Endothelial cell of umbilical vein (primary cell): ENCODE measurements around the gene PTPN14. TPM values are rescaled to one million over a fixed set of nuclear protein-coding genes. Genes with fewer than 3 reads are reported as not detected.
A peak's percentile ranks its signal among the peaks of the same experiment; 100 is the strongest.

Source experiments
- BruUV-seq: library from RNA; stranded (reverse); fragments of 400-500 nt; replicated peaks from 2 replicates; lab custom pipeline; 2021; lab: Mats Ljungman, UMichigan
- CTCF ChIA-PET: fragments of 300-600, 350-600 bp; sonication (Branson Sonifier 250); formaldehyde crosslinking; loops from one replicate; lab custom pipeline; 2021; ENCODE audit warnings: antibody characterized with exemption, inconsistent platforms; lab: Charles Lee
- POLR2A ChIA-PET: fragments of 300-600, 350-600 bp; sonication (Branson Sonifier 250); formaldehyde crosslinking; loops from one replicate; lab custom pipeline; 2021; ENCODE audit warnings: antibody characterized with exemption, inconsistent platforms; lab: Charles Lee
- DNase-seq: peaks from one replicate; pipeline ENCODE4 v3.0.0-alpha.2; 2011; ENCODE audit warnings: low read depth, low spot score
- FAIRE-seq: peaks from 2 replicates; lab custom pipeline; 2011; peaks lifted over from hg19 to GRCh38; lab: Jason Lieb, UNC
- H2AFZ ChIP-seq: 2 replicates; pipeline ENCODE4 v1.6.0; 2012; ENCODE audit warnings: low read depth, low read length, control low read depth, inconsistent platforms
- H3K27ac ChIP-seq: 2 replicates; pipeline ENCODE4 v1.5.1; 2011; ENCODE audit warnings: low read depth, mild to moderate bottlenecking, control low read depth, low read length, moderate library complexity; ENCODE audit not compliant: insufficient read depth
- H3K27me3 ChIP-seq, 2 experiments: 2 replicates each; pipeline versions ENCODE4 v1.6.0 to v1.6.1; 2011; ENCODE audit warnings: low read length in 2 of 2, mixed read lengths in 1 of 2; ENCODE audit not compliant: control insufficient read depth in 2 of 2, insufficient read depth in 2 of 2
- H3K36me3 ChIP-seq, 2 experiments: 2 replicates in 1 of 2; 3 replicates in 1 of 2; pipeline ENCODE4 v1.5.1; 2011; ENCODE audit warnings: low read length in 2 of 2, mild to moderate bottlenecking in 1 of 2, moderate library complexity in 1 of 2; ENCODE audit not compliant: control insufficient read depth in 2 of 2, insufficient read depth in 2 of 2; ENCODE audit errors: extremely low read depth in 1 of 2
- H3K4me1 ChIP-seq: 3 replicates; pipeline ENCODE4 v1.5.1; 2011; ENCODE audit warnings: mild to moderate bottlenecking, low read length; ENCODE audit not compliant: control insufficient read depth, insufficient read depth; ENCODE audit errors: extremely low read depth
- H3K4me2 ChIP-seq: 2 replicates; pipeline ENCODE4 v1.6.1; 2011; ENCODE audit warnings: low read length, control low read depth, mixed read lengths; ENCODE audit not compliant: insufficient read depth
- H3K4me3 ChIP-seq, 3 experiments: fragments of 200-600 bp in 1 of 3; sonication (generic), shearing (Covaris generic) in 1 of 3; replicated peaks in 1 of 3; 2 replicates each; pipeline ENCODE4 v1.5.1; 2011 to 2016; ENCODE audit warnings: control low read depth in 3 of 3, low read length in 3 of 3, mild to moderate bottlenecking in 2 of 3, inconsistent platforms in 1 of 3, low read depth in 1 of 3, moderate library complexity in 1 of 3; ENCODE audit not compliant: insufficient read depth in 1 of 3
- H3K79me2 ChIP-seq: 2 replicates; pipeline ENCODE4 v1.6.0; 2012; ENCODE audit warnings: low read length, inconsistent platforms; ENCODE audit not compliant: control insufficient read depth, insufficient read depth
- H3K9ac ChIP-seq: replicated peaks from 2 replicates; pipeline ENCODE3; 2011; ENCODE audit warnings: low read length, control low read depth; ENCODE audit not compliant: insufficient read depth; ENCODE audit errors: extremely low read depth
- H3K9me1 ChIP-seq: replicated peaks from 3 replicates; pipeline ENCODE4 v1.6.0; 2011; ENCODE audit warnings: mild to moderate bottlenecking, low read length; ENCODE audit not compliant: control insufficient read depth, insufficient read depth; ENCODE audit errors: extremely low read depth
- H3K9me3 ChIP-seq: replicated peaks from 2 replicates; pipeline ENCODE4 v1.5.1; 2012; ENCODE audit warnings: low read length, inconsistent platforms; ENCODE audit not compliant: control insufficient read depth, insufficient read depth
- H4K20me1 ChIP-seq: replicated peaks from 2 replicates; pipeline ENCODE3; 2011; ENCODE audit warnings: mild to moderate bottlenecking, low read length; ENCODE audit not compliant: control insufficient read depth, insufficient read depth; ENCODE audit errors: extremely low read depth
- EZH2 ChIP-seq: IDR thresholded peaks from 2 replicates; pipeline ENCODE4 v1.6.1; 2012; ENCODE audit warnings: borderline replicate concordance, low read depth, mild to moderate bottlenecking, moderate library complexity, low read length, inconsistent platforms; ENCODE audit not compliant: severe bottlenecking
- FOS ChIP-seq: IDR thresholded peaks from 2 replicates; pipeline ENCODE4 v1.6.1; 2011; ENCODE audit warnings: mild to moderate bottlenecking, low read length, moderate library complexity, borderline replicate concordance; ENCODE audit not compliant: insufficient read depth
- GATA2 ChIP-seq: IDR thresholded peaks from 2 replicates; pipeline ENCODE4 v1.7.0; 2011; ENCODE audit warnings: low read depth, mild to moderate bottlenecking, moderate library complexity, mixed read lengths, low read length; ENCODE audit not compliant: insufficient read length, insufficient read depth
- JUN ChIP-seq: IDR thresholded peaks from 2 replicates; pipeline ENCODE4 v1.6.1; 2011; ENCODE audit warnings: borderline replicate concordance, low read depth; ENCODE audit not compliant: insufficient read length, insufficient read depth
- MYC ChIP-seq: IDR thresholded peaks from one replicate; pipeline ENCODE4 v1.6.1; 2011; ENCODE audit warnings: mild to moderate bottlenecking, low read depth, low read length
- POLR2A ChIP-seq: IDR thresholded peaks from 2 replicates; pipeline ENCODE4 v1.6.1; 2012; ENCODE audit warnings: low read depth, mild to moderate bottlenecking, control low read depth, low read length
- POLR2AphosphoS5 ChIP-seq: IDR thresholded peaks from 2 replicates; pipeline ENCODE4 v1.6.1; 2012; ENCODE audit warnings: low read depth, mild to moderate bottlenecking, control low read depth, low read length, moderate library complexity; ENCODE audit not compliant: insufficient read depth
- dilution Hi-C: fragments of 300-500 bp; cut with MboI; formaldehyde crosslinking; loops from one replicate; pipeline ENCODE4 v1.15.0; 2019; ENCODE audit warnings: low sequenced_read_pairs; ENCODE audit not compliant: extremely low pct_ligation_motif_present
- intact Hi-C: fragments of 100-400 bp; cut with micrococcal nuclease; formaldehyde crosslinking; loops from one replicate; pipeline ENCODE4 v1.10.0; 2022
- polyA plus RNA-seq, 4 experiments: library from polyadenylated mRNA; depleted of rRNA in 3 of 4; stranded (reverse) in 3 of 4; unstranded in 1 of 4; fragments of >200 nt; gene quantifications; 2 replicates each; pipeline versions ENCODE4 v1.2.1 to v1.2.3, GENCODE V29; 2011 to 2012; ENCODE audit warnings: missing spikeins in 1 of 4
- total RNA-seq: library from RNA; stranded (reverse); gene quantifications from 2 replicates; pipeline ENCODE4 v1.2.3, GENCODE V29; 2021
- TF ChIP-seq, protein P1 (sequence below), 2 donors: IDR thresholded peaks; 1 replicate in 1 of 2; 2 replicates in 1 of 2; pipeline ENCODE4 v1.5.1; 2011; ENCODE audit warnings: low read length in 2 of 2, mild to moderate bottlenecking in 2 of 2, moderate library complexity in 2 of 2, control low read depth in 1 of 2, inconsistent platforms in 1 of 2, low read depth in 1 of 2; ENCODE audit not compliant: insufficient read depth in 1 of 2; ENCODE audit errors: extremely low read depth in 1 of 2
- TF ChIP-seq, protein P2 (sequence below): IDR thresholded peaks from 2 replicates; pipeline ENCODE4 v1.6.1; 2011; ENCODE audit not compliant: insufficient read depth, insufficient read length

Gene PTPN14
- total and polyA plus RNA-seq, 2 donors (not counting 3 experiments of a cell fraction or from before 2014, with no cell fraction given) = 18.5 to 93.0 TPM

DNA sequence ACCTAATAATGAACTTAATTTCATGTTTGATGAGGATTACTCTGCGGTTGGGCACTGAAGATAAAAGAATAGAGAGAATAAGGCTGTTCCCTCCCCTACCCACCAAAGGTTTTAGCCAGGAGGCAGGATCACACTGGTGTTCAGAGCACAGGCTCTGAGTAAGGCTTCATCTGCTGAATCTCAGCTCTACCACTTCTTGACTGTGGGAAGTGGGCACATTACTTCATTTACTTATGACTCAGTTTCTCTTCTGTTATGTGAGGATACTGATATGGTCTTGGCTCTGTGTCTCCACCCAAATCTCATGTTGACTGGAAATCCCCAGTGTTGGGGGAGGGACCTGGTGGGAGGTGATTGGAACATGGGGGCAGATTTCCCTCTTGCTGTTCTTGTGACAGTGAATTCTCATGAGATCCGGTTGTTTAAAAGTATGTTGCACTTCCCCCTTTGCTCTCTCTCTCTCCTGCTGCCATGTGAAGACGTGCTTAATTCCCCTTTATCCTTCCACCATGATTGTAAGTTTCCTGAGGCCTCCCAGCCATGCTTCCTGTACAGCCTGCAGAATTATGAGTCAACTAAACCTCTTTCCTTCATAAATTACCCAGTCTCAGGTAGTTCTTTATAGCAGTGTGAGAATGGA is 190.8 kb downstream of the PTPN14 start:
- no peaks in the 10 kb centered on the region for H3K9me1 ChIP-seq
- no TSS peak for BruUV-seq
- FAIRE-seq = peak; percentile 56
- ChIA-PET CTCF (interaction anchor here (2.3 kb wide), 1 partner anchor 224 kb away, joined by 7 read pairs; no protein-coding TSS in a partner anchor), POLR2A (no interaction called here)
- no peak overlapping the region for H3K9ac ChIP-seq
- no peak overlapping the region for H3K4me3 ChIP-seq
- no peaks in the 10 kb centered on the region for H3K79me2 ChIP-seq
- dilution Hi-C loops (no loop called here), intact Hi-C loops (no loop called here)
- H3K4me1 ChIP-seq = peaks cover 8% of the 10 kb centered on the region
- H3K4me2 ChIP-seq = no peak overlapping the region
- DNase-seq = no peak
- no peaks in the 10 kb centered on the region for H3K27me3 ChIP-seq
- no peaks in the 10 kb centered on the region for H4K20me1 ChIP-seq
- H2AFZ ChIP-seq = no peak overlapping the region
- TF ChIP-seq, protein P1, sequence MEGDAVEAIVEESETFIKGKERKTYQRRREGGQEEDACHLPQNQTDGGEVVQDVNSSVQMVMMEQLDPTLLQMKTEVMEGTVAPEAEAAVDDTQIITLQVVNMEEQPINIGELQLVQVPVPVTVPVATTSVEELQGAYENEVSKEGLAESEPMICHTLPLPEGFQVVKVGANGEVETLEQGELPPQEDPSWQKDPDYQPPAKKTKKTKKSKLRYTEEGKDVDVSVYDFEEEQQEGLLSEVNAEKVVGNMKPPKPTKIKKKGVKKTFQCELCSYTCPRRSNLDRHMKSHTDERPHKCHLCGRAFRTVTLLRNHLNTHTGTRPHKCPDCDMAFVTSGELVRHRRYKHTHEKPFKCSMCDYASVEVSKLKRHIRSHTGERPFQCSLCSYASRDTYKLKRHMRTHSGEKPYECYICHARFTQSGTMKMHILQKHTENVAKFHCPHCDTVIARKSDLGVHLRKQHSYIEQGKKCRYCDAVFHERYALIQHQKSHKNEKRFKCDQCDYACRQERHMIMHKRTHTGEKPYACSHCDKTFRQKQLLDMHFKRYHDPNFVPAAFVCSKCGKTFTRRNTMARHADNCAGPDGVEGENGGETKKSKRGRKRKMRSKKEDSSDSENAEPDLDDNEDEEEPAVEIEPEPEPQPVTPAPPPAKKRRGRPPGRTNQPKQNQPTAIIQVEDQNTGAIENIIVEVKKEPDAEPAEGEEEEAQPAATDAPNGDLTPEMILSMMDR (IDR thresholded peaks at IDR 0.05; ENCODE audit: extremely low read depth in 1 of 2, insufficient read depth in 1 of 2, low read depth in 1 of 2, low read length in 2 of 2) = no peak
- TF ChIP-seq POLR2AphosphoS5 (no peak), POLR2A (no peak), EZH2 (no peak), JUN (no peak), FOS (no peak), MYC (no peak), GATA2 (no peak)
- TF ChIP-seq, protein P2, sequence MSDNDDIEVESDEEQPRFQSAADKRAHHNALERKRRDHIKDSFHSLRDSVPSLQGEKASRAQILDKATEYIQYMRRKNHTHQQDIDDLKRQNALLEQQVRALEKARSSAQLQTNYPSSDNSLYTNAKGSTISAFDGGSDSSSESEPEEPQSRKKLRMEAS = no peak
- H3K36me3 ChIP-seq = peaks cover 20 to 21% of the 10 kb centered on the region in 2 experiments
- H3K27ac ChIP-seq = no peak overlapping the region
- no peaks in the 10 kb centered on the region for H3K9me3 ChIP-seq
